ENCODE data around the gene SMTNL1.

The SMTNL1 gene

GRCh38 chr11:57544566-57544965 lies 7.2 kb downstream of the SMTNL1 start:
- Histone ChIP-seq H3K27me3 (ENCODE audit: low read depth, low read length) (no peaks in the 10 kb centered on the region), H3K36me3 (replicated peaks; ENCODE audit: low read depth, low read length) (peaks cover 13% of the 10 kb centered on the region), H3K27ac (ENCODE audit: low read length) (no peak overlapping the region), H3K4me2 (ENCODE audit: low read length) (no peak overlapping the region), H2AFZ (ENCODE audit: low read depth, low read length) (no peak overlapping the region), H4K20me1 (ENCODE audit: insufficient read depth, low read length) (no peaks in the 10 kb centered on the region), H3K4me1 (ENCODE audit: low read length) (peaks cover 20% of the 10 kb centered on the region), H3K9me3 (ENCODE audit: insufficient read depth, low read length) (no peaks in the 10 kb centered on the region), H3K79me2 (ENCODE audit: low read length) (no peaks in the 10 kb centered on the region), H3K4me3 (ENCODE audit: low read length) (no peak overlapping the region), H3K9ac (ENCODE audit: low read length) (no peak overlapping the region)
- TF ChIP-seq EZH2phosphoT487 (IDR thresholded peaks at IDR 0.05; ENCODE audit: low read depth) = no peak
- TF ChIP-seq, protein P1, sequence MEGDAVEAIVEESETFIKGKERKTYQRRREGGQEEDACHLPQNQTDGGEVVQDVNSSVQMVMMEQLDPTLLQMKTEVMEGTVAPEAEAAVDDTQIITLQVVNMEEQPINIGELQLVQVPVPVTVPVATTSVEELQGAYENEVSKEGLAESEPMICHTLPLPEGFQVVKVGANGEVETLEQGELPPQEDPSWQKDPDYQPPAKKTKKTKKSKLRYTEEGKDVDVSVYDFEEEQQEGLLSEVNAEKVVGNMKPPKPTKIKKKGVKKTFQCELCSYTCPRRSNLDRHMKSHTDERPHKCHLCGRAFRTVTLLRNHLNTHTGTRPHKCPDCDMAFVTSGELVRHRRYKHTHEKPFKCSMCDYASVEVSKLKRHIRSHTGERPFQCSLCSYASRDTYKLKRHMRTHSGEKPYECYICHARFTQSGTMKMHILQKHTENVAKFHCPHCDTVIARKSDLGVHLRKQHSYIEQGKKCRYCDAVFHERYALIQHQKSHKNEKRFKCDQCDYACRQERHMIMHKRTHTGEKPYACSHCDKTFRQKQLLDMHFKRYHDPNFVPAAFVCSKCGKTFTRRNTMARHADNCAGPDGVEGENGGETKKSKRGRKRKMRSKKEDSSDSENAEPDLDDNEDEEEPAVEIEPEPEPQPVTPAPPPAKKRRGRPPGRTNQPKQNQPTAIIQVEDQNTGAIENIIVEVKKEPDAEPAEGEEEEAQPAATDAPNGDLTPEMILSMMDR (IDR thresholded peaks at IDR 0.05; ENCODE audit: low read depth, low read length) = no peak

GRCh38 chr11:57545883-57546282 lies 8.5 kb downstream of the SMTNL1 start:
- H3K27me3 ChIP-seq (ENCODE audit: low read depth, low read length) = no peaks in the 10 kb centered on the region
- no peak overlapping the region for H2AFZ ChIP-seq (ENCODE audit: low read depth, low read length)
- no peak overlapping the region for H3K27ac ChIP-seq (ENCODE audit: low read length)
- H3K4me1 ChIP-seq (ENCODE audit: low read length) = peaks cover 20% of the 10 kb centered on the region
- TF ChIP-seq, protein P1 (IDR thresholded peaks at IDR 0.05; ENCODE audit: low read depth, low read length) = no peak
- no peak for TF ChIP-seq EZH2phosphoT487 (IDR thresholded peaks at IDR 0.05; ENCODE audit: low read depth)
- H4K20me1 ChIP-seq (ENCODE audit: insufficient read depth, low read length) = no peaks in the 10 kb centered on the region
- H3K36me3 ChIP-seq (replicated peaks; ENCODE audit: low read depth, low read length) = peaks cover 24% of the 10 kb centered on the region
- no peak overlapping the region for H3K4me3 ChIP-seq (ENCODE audit: low read length)
- no peak overlapping the region for H3K4me2 ChIP-seq (ENCODE audit: low read length)
- H3K79me2 ChIP-seq (ENCODE audit: low read length) = no peaks in the 10 kb centered on the region
- no peak overlapping the region for H3K9ac ChIP-seq (ENCODE audit: low read length)
- no peaks in the 10 kb centered on the region for H3K9me3 ChIP-seq (ENCODE audit: insufficient read depth, low read length)

DNA sequence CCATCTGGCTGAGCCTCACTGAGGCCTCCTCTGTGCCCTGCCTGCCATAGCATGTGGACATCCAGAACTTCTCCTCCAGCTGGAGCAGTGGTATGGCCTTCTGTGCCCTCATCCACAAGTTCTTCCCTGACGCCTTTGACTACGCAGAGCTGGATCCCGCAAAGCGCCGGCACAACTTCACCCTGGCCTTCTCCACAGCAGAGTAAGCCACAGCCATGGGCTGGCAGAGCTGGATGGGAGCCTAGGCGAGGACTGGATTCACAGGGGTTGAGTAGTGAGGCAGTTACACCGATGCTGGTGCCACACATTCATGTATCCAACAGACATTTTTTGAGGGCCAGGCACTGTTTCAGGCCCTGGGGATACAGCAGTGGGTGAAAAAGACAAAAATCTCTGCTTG lies 9.1 kb downstream of the SMTNL1 start:
- Histone ChIP-seq H4K20me1 (ENCODE audit: insufficient read depth, low read length) (no peaks in the 10 kb centered on the region), H3K4me2 (ENCODE audit: low read length) (no peak overlapping the region), H2AFZ (ENCODE audit: low read depth, low read length) (no peak overlapping the region), H3K27me3 (ENCODE audit: low read depth, low read length) (no peaks in the 10 kb centered on the region), H3K36me3 (replicated peaks; ENCODE audit: low read depth, low read length) (peaks cover 26% of the 10 kb centered on the region), H3K79me2 (ENCODE audit: low read length) (no peaks in the 10 kb centered on the region), H3K4me1 (ENCODE audit: low read length) (peaks cover 20% of the 10 kb centered on the region), H3K9me3 (ENCODE audit: insufficient read depth, low read length) (no peaks in the 10 kb centered on the region), H3K4me3 (ENCODE audit: low read length) (no peak overlapping the region), H3K27ac (ENCODE audit: low read length) (peak overlapping the region; percentile 90), H3K9ac (ENCODE audit: low read length) (no peak overlapping the region)
- TF ChIP-seq EZH2phosphoT487 (IDR thresholded peaks at IDR 0.05; ENCODE audit: low read depth) = no peak
- TF ChIP-seq, protein P1 (IDR thresholded peaks at IDR 0.05; ENCODE audit: low read depth, low read length) = no peak

GRCh38 chr11:57546869-57547475 lies 9.6 kb downstream of the SMTNL1 start:
- Histone ChIP-seq H3K36me3 (replicated peaks; ENCODE audit: low read depth, low read length) (peaks cover 31% of the 10 kb centered on the region), H3K27ac (ENCODE audit: low read length) (peak overlapping the region; percentile 90), H3K27me3 (ENCODE audit: low read depth, low read length) (no peaks in the 10 kb centered on the region), H3K4me3 (ENCODE audit: low read length) (peak overlapping the region; percentile 43; the same call in 1 of the 2 replicates), H3K9ac (ENCODE audit: low read length) (peak overlapping the region; percentile 59; the same call in 1 of the 2 replicates), H3K4me1 (ENCODE audit: low read length) (peaks cover 20% of the 10 kb centered on the region), H3K79me2 (ENCODE audit: low read length) (no peaks in the 10 kb centered on the region), H3K9me3 (ENCODE audit: insufficient read depth, low read length) (no peaks in the 10 kb centered on the region), H2AFZ (ENCODE audit: low read depth, low read length) (no peak overlapping the region), H4K20me1 (ENCODE audit: insufficient read depth, low read length) (no peaks in the 10 kb centered on the region), H3K4me2 (ENCODE audit: low read length) (peak overlapping the region; percentile 79)
- TF ChIP-seq EZH2phosphoT487 (IDR thresholded peaks at IDR 0.05; ENCODE audit: low read depth) = no peak
- TF ChIP-seq, protein P1 (IDR thresholded peaks at IDR 0.05; ENCODE audit: low read depth, low read length) = peak; percentile 21; the same call in 1 of the 2 replicates
